Neural cell (in vitro differentiated cells): ENCODE data around the gene JAKMIP3. TPM values are rescaled to one million over a fixed set of nuclear protein-coding genes. Genes with fewer than 3 reads are reported as not detected.

Experiments used
- H2AFZ ChIP-seq: fragments of 200-600, 300-800 bp; sonication (generic), shearing (Covaris generic); 2 replicates; pipeline ENCODE4 v1.6.0; 2014; ENCODE audit warnings: low read depth, mild to moderate bottlenecking, antibody characterized with exemption, low read length, moderate library complexity
- H3F3A ChIP-seq: fragments of 200-600 bp; shearing (Covaris generic); 2 replicates; pipeline ENCODE4 v1.6.1; 2016; ENCODE audit warnings: mild to moderate bottlenecking, moderate library complexity, mixed read lengths, antibody characterized with exemption, low read length; ENCODE audit not compliant: insufficient read depth, poor library complexity, severe bottlenecking
- H3K27ac ChIP-seq: fragments of 200-600, 300-800 bp; sonication (generic), shearing (Covaris generic); 2 replicates; pipeline ENCODE4 v1.5.1; 2014; ENCODE audit warnings: mild to moderate bottlenecking, low read length, moderate library complexity
- H3K27me3 ChIP-seq: fragments of 300-800, 200-600 bp; sonication (generic), shearing (Covaris generic); 2 replicates; pipeline ENCODE4 v1.6.0; 2014; ENCODE audit warnings: mild to moderate bottlenecking, low read depth, low read length, moderate library complexity; ENCODE audit not compliant: insufficient read depth
- H3K36me3 ChIP-seq: fragments of 300-800, 200-600 bp; sonication (generic), shearing (Covaris generic); 2 replicates; pipeline ENCODE4 v1.5.1; 2014; ENCODE audit warnings: mild to moderate bottlenecking, antibody characterized with exemption, low read length, moderate library complexity; ENCODE audit not compliant: insufficient read depth
- H3K4me2 ChIP-seq: fragments of 300-800, 200-600 bp; sonication (generic), shearing (Covaris generic); 2 replicates; pipeline ENCODE4 v1.6.0; 2014; ENCODE audit warnings: mild to moderate bottlenecking, low read length
- H3K4me3 ChIP-seq: fragments of 300-800, 200-600 bp; sonication (generic), shearing (Covaris generic); 2 replicates; pipeline ENCODE4 v1.5.1; 2014; ENCODE audit warnings: mild to moderate bottlenecking, low read length, moderate library complexity
- H3K79me2 ChIP-seq: fragments of 200-600 bp; shearing (Covaris generic); replicated peaks from 2 replicates; pipeline ENCODE4 v1.6.0; 2014; ENCODE audit warnings: mild to moderate bottlenecking, low read length, moderate library complexity; ENCODE audit not compliant: insufficient read depth
- H3K9ac ChIP-seq: fragments of 300-800, 200-600 bp; sonication (generic), shearing (Covaris generic); 2 replicates; pipeline ENCODE4 v1.6.1; 2016; ENCODE audit warnings: mild to moderate bottlenecking, low read length, mixed read lengths
- H3K9me2 ChIP-seq: fragments of 200-600 bp; shearing (Covaris generic); 2 replicates; pipeline ENCODE4 v1.6.1; 2016; ENCODE audit warnings: mild to moderate bottlenecking, low read length, mixed read lengths; ENCODE audit not compliant: insufficient read depth
- H3K9me3 ChIP-seq: fragments of 200-600, 300-800 bp; sonication (generic), shearing (Covaris generic); 2 replicates; pipeline ENCODE4 v1.6.1; 2016; ENCODE audit warnings: mild to moderate bottlenecking, mixed run types, low read length, moderate library complexity, mixed read lengths
- H4K20me1 ChIP-seq: fragments of 200-600 bp; shearing (Covaris generic); 2 replicates; pipeline ENCODE4 v1.6.1; 2016; ENCODE audit warnings: mild to moderate bottlenecking, mixed run types; ENCODE audit not compliant: insufficient read depth
- EP300 ChIP-seq: fragments of 450-650 bp; conservative IDR thresholded peaks from 2 replicates; pipeline ENCODE4 v1.6.1; 2014; ENCODE audit warnings: antibody characterized with exemption, mild to moderate bottlenecking, moderate library complexity; ENCODE audit not compliant: poor library complexity, severe bottlenecking
- EZH2 ChIP-seq: fragments of 200-600, 300-800 bp; shearing (Covaris generic), sonication (generic); IDR thresholded peaks from 2 replicates; pipeline ENCODE4 v1.6.1; 2014; ENCODE audit warnings: antibody characterized with exemption, low read length, borderline replicate concordance, mild to moderate bottlenecking; ENCODE audit not compliant: insufficient read depth, poor library complexity, severe bottlenecking
- MXI1 ChIP-seq: fragments of 450-650 bp; conservative IDR thresholded peaks from 2 replicates; pipeline ENCODE4 v1.6.1; 2014; ENCODE audit warnings: antibody characterized with exemption, mild to moderate bottlenecking; ENCODE audit not compliant: poor library complexity, severe bottlenecking
- POLR2AphosphoS5 ChIP-seq: IDR thresholded peaks from 2 replicates; pipeline ENCODE4 v1.6.1; 2012
- RAD21 ChIP-seq: fragments of 450-650 bp; conservative IDR thresholded peaks from 2 replicates; pipeline ENCODE4 v1.6.1; 2014; ENCODE audit warnings: antibody characterized with exemption, mild to moderate bottlenecking, moderate library complexity
- SMC3 ChIP-seq: fragments of 450-650 bp; conservative IDR thresholded peaks from 2 replicates; pipeline ENCODE4 v1.6.1; 2014; ENCODE audit warnings: antibody characterized with exemption, mild to moderate bottlenecking, moderate library complexity; ENCODE audit not compliant: poor library complexity
- TAF1 ChIP-seq: IDR thresholded peaks from 2 replicates; pipeline ENCODE4 v1.6.1; 2012; ENCODE audit warnings: low read depth
- polyA plus RNA-seq: library from polyadenylated mRNA; depleted of rRNA; stranded (reverse); fragments of >200 nt; gene quantifications from 2 replicates; pipeline ENCODE4 v1.2.3, GENCODE V29; 2014
- TF ChIP-seq, protein P1 (sequence below): IDR thresholded peaks from 2 replicates; pipeline ENCODE4 v1.6.1; 2012; ENCODE audit warnings: borderline replicate concordance
- TF ChIP-seq, protein P2 (sequence below): fragments of 450-650 bp; IDR thresholded peaks from 2 replicates; pipeline ENCODE4 v1.5.1; 2014; ENCODE audit warnings: antibody characterized with exemption, mild to moderate bottlenecking, moderate library complexity; ENCODE audit not compliant: poor library complexity, severe bottlenecking

Gene JAKMIP3
- polyA plus RNA-seq, 1 donor from 2014 or later = 5.1 TPM

DNA sequence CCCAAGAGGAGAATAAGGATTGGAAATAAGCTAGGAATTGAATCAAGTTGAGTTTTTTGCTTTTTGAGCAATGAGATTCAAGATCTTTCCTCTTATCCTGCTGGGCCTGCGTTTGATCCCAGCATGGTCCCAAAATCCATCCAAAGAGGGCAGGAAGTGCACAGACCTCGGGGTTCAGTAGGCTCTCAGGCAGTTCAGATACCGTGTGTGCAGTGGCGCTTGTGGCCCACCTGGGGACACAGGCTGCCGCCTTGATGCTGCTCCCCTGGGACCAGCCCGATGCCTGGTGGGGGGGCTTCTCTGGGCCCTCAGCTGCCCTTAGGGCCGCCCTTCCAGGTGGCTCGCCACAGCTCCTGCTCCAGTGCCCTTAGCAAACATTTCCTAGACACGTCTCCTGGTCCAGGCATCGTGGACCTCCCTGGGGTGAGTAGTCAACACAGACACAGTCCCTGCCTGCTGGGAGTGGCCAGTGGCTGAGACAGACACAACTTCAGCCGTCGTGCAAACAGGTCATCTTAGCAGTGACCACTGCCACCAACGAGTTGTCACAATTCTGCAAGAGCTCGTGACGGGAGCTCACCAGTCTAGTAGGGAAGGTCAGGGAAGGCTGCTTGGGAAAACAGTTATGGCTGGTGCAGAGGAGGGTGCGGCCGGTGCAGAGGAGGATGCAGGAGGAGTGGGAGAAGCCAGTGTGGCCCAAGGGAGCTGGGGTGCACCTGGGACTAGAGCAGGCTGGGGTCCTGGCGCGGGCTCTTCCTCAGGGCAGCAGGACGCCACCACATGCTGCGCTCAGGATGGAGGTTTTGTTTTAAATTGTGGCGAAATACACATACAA, 21.7 kb upstream of the JAKMIP3 start:
- Histone ChIP-seq H3K9me3 (no peaks in the 10 kb centered on the region), H3K36me3 (no peaks in the 10 kb centered on the region), H2AFZ (no peak overlapping the region), H3K9me2 (no peaks in the 10 kb centered on the region), H4K20me1 (no peaks in the 10 kb centered on the region), H3K79me2 (no peaks in the 10 kb centered on the region), H3K4me3 (no peak overlapping the region), H3K27ac (no peak overlapping the region), H3K9ac (no peak overlapping the region), H3K27me3 (no peaks in the 10 kb centered on the region), H3K4me2 (no peak overlapping the region), H3F3A (no peaks in the 10 kb centered on the region)
- TF ChIP-seq, protein P1, sequence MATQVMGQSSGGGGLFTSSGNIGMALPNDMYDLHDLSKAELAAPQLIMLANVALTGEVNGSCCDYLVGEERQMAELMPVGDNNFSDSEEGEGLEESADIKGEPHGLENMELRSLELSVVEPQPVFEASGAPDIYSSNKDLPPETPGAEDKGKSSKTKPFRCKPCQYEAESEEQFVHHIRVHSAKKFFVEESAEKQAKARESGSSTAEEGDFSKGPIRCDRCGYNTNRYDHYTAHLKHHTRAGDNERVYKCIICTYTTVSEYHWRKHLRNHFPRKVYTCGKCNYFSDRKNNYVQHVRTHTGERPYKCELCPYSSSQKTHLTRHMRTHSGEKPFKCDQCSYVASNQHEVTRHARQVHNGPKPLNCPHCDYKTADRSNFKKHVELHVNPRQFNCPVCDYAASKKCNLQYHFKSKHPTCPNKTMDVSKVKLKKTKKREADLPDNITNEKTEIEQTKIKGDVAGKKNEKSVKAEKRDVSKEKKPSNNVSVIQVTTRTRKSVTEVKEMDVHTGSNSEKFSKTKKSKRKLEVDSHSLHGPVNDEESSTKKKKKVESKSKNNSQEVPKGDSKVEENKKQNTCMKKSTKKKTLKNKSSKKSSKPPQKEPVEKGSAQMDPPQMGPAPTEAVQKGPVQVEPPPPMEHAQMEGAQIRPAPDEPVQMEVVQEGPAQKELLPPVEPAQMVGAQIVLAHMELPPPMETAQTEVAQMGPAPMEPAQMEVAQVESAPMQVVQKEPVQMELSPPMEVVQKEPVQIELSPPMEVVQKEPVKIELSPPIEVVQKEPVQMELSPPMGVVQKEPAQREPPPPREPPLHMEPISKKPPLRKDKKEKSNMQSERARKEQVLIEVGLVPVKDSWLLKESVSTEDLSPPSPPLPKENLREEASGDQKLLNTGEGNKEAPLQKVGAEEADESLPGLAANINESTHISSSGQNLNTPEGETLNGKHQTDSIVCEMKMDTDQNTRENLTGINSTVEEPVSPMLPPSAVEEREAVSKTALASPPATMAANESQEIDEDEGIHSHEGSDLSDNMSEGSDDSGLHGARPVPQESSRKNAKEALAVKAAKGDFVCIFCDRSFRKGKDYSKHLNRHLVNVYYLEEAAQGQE = no peak
- TF ChIP-seq SMC3 (no peak), POLR2AphosphoS5 (no peak), RAD21 (no peak), MXI1 (no peak), TAF1 (no peak)
- TF ChIP-seq, protein P2, sequence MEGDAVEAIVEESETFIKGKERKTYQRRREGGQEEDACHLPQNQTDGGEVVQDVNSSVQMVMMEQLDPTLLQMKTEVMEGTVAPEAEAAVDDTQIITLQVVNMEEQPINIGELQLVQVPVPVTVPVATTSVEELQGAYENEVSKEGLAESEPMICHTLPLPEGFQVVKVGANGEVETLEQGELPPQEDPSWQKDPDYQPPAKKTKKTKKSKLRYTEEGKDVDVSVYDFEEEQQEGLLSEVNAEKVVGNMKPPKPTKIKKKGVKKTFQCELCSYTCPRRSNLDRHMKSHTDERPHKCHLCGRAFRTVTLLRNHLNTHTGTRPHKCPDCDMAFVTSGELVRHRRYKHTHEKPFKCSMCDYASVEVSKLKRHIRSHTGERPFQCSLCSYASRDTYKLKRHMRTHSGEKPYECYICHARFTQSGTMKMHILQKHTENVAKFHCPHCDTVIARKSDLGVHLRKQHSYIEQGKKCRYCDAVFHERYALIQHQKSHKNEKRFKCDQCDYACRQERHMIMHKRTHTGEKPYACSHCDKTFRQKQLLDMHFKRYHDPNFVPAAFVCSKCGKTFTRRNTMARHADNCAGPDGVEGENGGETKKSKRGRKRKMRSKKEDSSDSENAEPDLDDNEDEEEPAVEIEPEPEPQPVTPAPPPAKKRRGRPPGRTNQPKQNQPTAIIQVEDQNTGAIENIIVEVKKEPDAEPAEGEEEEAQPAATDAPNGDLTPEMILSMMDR = no peak

DNA sequence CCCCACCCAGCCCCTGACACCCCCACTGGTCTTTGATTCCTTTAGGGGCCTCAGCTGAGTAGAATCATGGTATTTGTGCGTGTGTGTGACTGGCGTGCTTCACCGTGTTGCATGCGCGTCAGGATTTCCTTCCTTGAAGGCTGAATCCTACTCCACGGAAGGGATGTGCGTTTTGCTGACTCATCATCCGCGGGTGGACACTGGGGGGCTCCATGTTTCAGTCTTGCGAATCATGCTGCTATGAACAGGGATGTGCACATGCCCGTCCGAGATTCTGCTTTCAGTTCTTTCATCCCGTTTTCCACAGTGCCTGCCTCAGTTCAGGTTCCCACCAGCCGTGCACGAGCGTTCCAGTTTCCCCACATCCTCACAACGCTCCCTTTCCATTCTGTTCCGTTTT, 20.9 kb upstream of the JAKMIP3 start:
- no peaks in the 10 kb centered on the region for H3K79me2 ChIP-seq
- no peak overlapping the region for H3K4me2 ChIP-seq
- no peak overlapping the region for H3K27ac ChIP-seq
- no peaks in the 10 kb centered on the region for H3K9me3 ChIP-seq
- H3F3A ChIP-seq = no peaks in the 10 kb centered on the region
- no peak overlapping the region for H3K9ac ChIP-seq
- H3K9me2 ChIP-seq = no peaks in the 10 kb centered on the region
- H3K36me3 ChIP-seq = no peaks in the 10 kb centered on the region
- no peak overlapping the region for H2AFZ ChIP-seq
- no peak overlapping the region for H3K4me3 ChIP-seq
- no peak for TF ChIP-seq EP300
- TF ChIP-seq, protein P1 = no peak
- no peak for TF ChIP-seq MXI1
- TF ChIP-seq POLR2AphosphoS5 = no peak
- TF ChIP-seq RAD21 = no peak
- TF ChIP-seq, protein P2 = no peak
- TF ChIP-seq EZH2 = no peak
- no peak for TF ChIP-seq SMC3
- no peak for TF ChIP-seq TAF1
- H4K20me1 ChIP-seq = no peaks in the 10 kb centered on the region
- H3K27me3 ChIP-seq = no peaks in the 10 kb centered on the region
